GM18511 (cell line): ENCODE results near the gene MAPK12.
A peak's percentile ranks its signal among the peaks of the same experiment; 100 is the strongest.
"Not testable (repeated sequence)": the region's sequence is repeated elsewhere in the genome, so short reads cannot be mapped to it uniquely, and the experiment has no call there.

ENCODE experiments used
- ATAC-seq: cut with Tn5 transposase; IDR thresholded peaks from one replicate; pipeline ENCODE4 v1.9.1; 2021; ENCODE audit warnings: mild to moderate bottlenecking, moderate library complexity; ENCODE audit not compliant: unreplicated experiment

Gene MAPK12

GRCh38 chr22:50282361-50283155, 21.1 kb upstream of the MAPK12 start:
- no peak for ATAC-seq

- ATAC-seq, result no peak
Observed at GRCh38 chr22:50281957-50282356, 20.5 kb upstream of the MAPK12 start.

- ATAC-seq, result no peak
Observed at GRCh38 chr22:50281384-50281760, 19.9 kb upstream of the MAPK12 start.

- ATAC-seq, result no peak
Observed at GRCh38 chr22:50280708-50281383, 19.4 kb upstream of the MAPK12 start.

- no peak for ATAC-seq
Observed at GRCh38 chr22:50280022-50280707, 18.7 kb upstream of the MAPK12 start.

GRCh38 chr22:50278956-50279619, 17.6 kb upstream of the MAPK12 start:
- ATAC-seq, result no peak

GRCh38 chr22:50278461-50278860, 17.0 kb upstream of the MAPK12 start:
- no peak for ATAC-seq

GRCh38 chr22:50277761-50278160, 16.3 kb upstream of the MAPK12 start:
- no peak for ATAC-seq

- ATAC-seq, result peak; percentile 69
Observed at GRCh38 chr22:50276143-50276542, 14.7 kb upstream of the MAPK12 start.

GRCh38 chr22:50275181-50276055, 13.9 kb upstream of the MAPK12 start:
- ATAC-seq, result no peak

GRCh38 chr22:50274771-50275170, 13.3 kb upstream of the MAPK12 start:
- no peak for ATAC-seq

GRCh38 chr22:50274311-50274710, 12.8 kb upstream of the MAPK12 start:
- no peak for ATAC-seq

- not testable (repeated sequence) for ATAC-seq
Observed at GRCh38 chr22:50273781-50274180, 12.3 kb upstream of the MAPK12 start.

- not testable (repeated sequence) for ATAC-seq
Observed at GRCh38 chr22:50273352-50273751, 11.9 kb upstream of the MAPK12 start.

GRCh38 chr22:50272044-50272802, 10.7 kb upstream of the MAPK12 start:
- no peak for ATAC-seq

- ATAC-seq, result no peak
Observed at GRCh38 chr22:50271519-50271970, 10.1 kb upstream of the MAPK12 start.

- ATAC-seq, result no peak
Observed at GRCh38 chr22:50270666-50271394, 9.3 kb upstream of the MAPK12 start.

GRCh38 chr22:50269970-50270665, 8.6 kb upstream of the MAPK12 start, which contains the start of gene MAPK11:
TSS of gene MAPK11 (minus strand) at chr22:50270380. CDS start at chr22:50270292, 88 bp downstream.
- ATAC-seq, result no peak
